GM21717 (cell line): ENCODE measurements around the gene GUCY1A1.
A peak's percentile ranks its signal among the peaks of the same experiment; 100 is the strongest.

Source experiments
- ATAC-seq: cut with Tn5 transposase; IDR thresholded peaks from one replicate; pipeline ENCODE4 v1.9.1; 2021; ENCODE audit warnings: mild to moderate bottlenecking, moderate library complexity; ENCODE audit not compliant: unreplicated experiment

GUCY1A1 gene

DNA sequence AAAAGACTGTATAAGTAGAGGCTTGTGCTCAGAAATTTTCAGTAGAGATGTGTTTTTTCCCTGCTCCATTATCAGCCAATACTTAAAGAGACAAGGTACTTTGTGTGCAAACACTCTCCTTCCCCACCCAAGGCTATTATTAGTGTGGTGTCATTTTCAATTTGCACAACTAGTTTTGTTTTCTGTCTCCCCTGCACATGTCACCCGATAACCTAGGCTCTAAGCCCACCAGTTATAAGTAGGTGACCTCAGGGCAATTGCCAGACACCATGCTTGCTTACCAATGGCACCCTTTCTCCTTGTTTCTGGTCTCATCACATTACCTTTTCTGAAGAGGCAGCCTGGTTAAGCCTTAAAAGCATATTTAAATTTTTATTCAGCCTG is 8.0 kb upstream of the GUCY1A1 start:
- no peak for ATAC-seq

DNA sequence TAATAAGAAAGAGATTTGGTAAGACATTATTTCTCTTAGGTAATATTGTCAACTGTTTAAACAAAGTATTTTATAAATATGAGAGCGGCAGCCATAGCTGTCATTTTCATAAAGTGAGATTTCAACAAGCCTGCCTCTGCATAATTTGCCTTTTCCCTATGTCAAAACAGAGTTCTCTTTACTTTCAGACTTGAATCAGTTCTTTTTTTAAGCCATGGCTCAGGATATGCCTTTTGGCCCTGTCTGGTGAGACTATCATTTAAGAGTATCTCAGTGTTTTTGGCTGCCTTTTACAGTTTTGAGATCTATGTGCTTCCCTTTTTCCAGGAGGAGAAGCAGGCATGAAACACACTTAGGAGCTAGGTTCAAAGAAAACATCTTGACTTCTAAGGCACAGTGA is 7.5 kb upstream of the GUCY1A1 start:
- ATAC-seq, result no peak

- ATAC-seq, result no peak
These were observed 6.2 kb upstream of the GUCY1A1 start for GRCh38 chr4:155660436-155660835.

GRCh38 chr4:155665054-155665453 is 1.6 kb upstream of the GUCY1A1 start:
- ATAC-seq, result no peak

GRCh38 chr4:155667222-155667567 is 547 bp downstream of the GUCY1A1 start:
- ATAC-seq, result peak; percentile 62

- peak; percentile 41 for ATAC-seq
These were observed 1.2 kb downstream of the GUCY1A1 start for GRCh38 chr4:155667568-155668511.

GRCh38 chr4:155668707-155669220 is 2.1 kb downstream of the GUCY1A1 start:
- no peak for ATAC-seq

- ATAC-seq, result no peak
These were observed 5.7 kb downstream of the GUCY1A1 start for GRCh38 chr4:155672342-155672741.

GRCh38 chr4:155673453-155673979 is 6.9 kb downstream of the GUCY1A1 start:
- no peak for ATAC-seq

DNA sequence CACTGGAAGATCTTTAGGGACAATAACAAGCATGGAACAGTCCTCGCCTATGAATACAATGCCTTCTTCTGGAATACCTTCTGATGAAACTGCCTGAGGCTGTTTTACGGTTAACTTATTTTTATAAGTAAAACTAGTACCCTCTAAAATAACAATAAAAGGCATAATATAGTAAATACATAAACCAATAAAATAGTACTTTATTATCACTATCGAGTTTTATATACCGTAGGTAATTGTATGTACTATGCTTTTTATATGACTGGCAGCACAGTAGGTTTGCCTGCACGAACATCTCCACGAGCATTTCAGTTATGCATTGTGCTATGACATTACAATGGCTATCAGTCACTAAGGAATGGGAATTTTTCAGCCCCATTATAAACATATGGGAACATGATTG is 8.0 kb downstream of the GUCY1A1 start:
- no peak for ATAC-seq

- ATAC-seq, result peak; percentile 88
These were observed 9.2 kb downstream of the GUCY1A1 start for GRCh38 chr4:155675709-155676429.

GRCh38 chr4:155676430-155676825 is 9.8 kb downstream of the GUCY1A1 start:
- ATAC-seq, result no peak

DNA sequence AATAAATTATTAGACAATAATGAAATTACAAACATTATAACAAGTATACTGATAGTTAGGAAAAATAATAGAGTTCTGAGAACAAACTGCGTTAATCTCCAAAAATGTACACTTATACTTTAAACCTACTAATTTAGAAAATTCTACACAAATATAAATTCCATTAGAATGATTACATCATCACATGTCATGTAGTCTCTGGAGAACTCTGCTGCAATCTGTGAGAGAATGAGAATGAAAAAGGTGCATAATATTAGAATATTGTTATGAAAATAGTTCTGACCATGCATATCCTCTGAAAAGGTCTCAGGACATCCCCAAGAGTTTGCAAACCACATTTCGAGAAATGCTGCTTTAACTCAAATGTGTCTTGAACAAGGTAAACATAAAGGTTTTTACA is 11.4 kb downstream of the GUCY1A1 start:
- no peak for ATAC-seq

GRCh38 chr4:155679343-155679742 is 12.7 kb downstream of the GUCY1A1 start:
- ATAC-seq, result no peak

GRCh38 chr4:155681886-155682285 is 15.2 kb downstream of the GUCY1A1 start:
- no peak for ATAC-seq

- no peak for ATAC-seq
These were observed 17.8 kb downstream of the GUCY1A1 start for GRCh38 chr4:155684423-155684822.

DNA sequence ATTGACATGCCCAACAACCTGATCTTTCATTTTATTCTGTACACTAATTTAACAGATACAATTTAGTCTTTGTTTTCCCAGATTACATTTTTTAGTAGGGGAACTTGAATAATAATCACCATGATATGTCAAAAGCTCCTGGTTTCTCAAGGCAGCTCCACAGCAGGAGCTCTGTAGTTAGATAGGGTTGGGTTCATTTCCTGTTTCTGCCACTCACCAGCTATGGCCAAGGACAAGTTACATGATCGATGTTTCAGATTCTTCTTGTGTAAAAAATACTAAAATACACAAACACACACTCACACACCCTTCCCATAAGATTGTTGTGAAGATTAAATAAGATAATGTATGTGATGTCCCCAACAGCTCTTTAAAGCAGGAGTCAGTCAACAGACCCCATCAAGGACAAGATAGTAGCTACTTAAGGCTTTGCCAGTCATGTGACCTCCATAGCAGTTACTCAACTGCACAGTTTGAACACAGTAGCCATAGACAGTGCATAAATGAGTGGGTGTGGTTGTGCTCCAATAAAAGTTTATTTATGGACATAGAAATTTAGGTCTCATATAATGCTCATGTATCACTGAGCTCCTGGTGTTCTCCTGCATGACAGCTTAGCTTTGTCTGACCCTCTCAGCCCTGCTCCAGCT is 18.4 kb downstream of the GUCY1A1 start:
- no peak for ATAC-seq

DNA sequence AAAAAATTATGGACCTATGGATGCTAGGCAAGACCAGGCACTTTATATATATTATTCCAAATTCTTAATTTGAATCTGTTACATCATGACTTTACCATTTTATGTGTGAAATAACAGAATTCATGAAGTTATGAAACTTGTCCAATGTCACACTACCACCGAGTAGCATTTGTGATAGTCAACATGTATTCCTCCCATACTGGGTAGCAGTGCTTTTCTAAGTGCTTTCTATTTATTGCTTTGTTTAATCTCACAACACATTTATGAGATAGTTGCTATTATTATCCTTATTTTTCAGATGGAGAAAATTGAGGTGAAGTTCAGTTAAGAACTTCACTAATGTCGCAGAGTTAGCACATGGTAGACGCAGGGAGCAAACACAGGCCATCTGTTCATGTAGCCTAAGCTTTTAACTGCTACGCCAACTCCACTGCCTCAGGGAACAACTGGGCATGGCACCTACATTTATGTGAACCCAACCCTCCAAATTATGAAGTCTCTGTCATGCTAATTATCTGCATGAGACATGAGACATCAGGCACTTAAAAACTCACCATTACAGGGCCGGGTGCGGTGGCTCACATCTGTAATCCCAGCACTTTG is 20.8 kb downstream of the GUCY1A1 start:
- no peak for ATAC-seq

GRCh38 chr4:155688211-155688610 is 21.6 kb downstream of the GUCY1A1 start:
- no peak for ATAC-seq

- ATAC-seq, result no peak
These were observed 22.2 kb downstream of the GUCY1A1 start for GRCh38 chr4:155688860-155689259.
